GM12878 (cell line): ENCODE measurements around the gene ATXN1. TPM values are rescaled to one million over a fixed set of nuclear protein-coding genes. Genes with fewer than 3 reads are reported as not detected.

Experiments
- ATAC-seq: fragments of 200-7000 bp; cut with Tn5 transposase; 3 replicates; pipeline ENCODE4 v1.9.1; 2020; ENCODE audit warnings: mild to moderate bottlenecking, moderate library complexity
- BruUV-seq: library from RNA; stranded (reverse); fragments of 400-500 nt; replicated peaks from 2 replicates; lab custom pipeline; 2021; lab: Mats Ljungman, UMichigan
- CTCF ChIA-PET: fragments of 300-600 bp; sonication (Branson Sonifier 250); formaldehyde crosslinking; extraction: SDS; loops from one replicate; lab custom pipeline; 2021; ENCODE audit warnings: inconsistent platforms; lab: Yijun Ruan, JAX
- POLR2A ChIA-PET: fragments of 350-600 bp; formaldehyde crosslinking; extraction: SDS; loops from one replicate; lab custom pipeline; 2021; ENCODE audit warnings: inconsistent platforms; lab: Charles Lee
- RAD21 ChIA-PET: fragments of 300-600 bp; sonication (Branson Sonifier 250); formaldehyde crosslinking; loops from one replicate; lab custom pipeline; 2023; ENCODE audit warnings: antibody characterized with exemption; ENCODE audit not compliant: unreplicated experiment; lab: Charles Lee
- SMC1A ChIA-PET: fragments of 300-600 bp; sonication (Branson Sonifier 250); formaldehyde crosslinking; loops from one replicate; lab custom pipeline; 2023; ENCODE audit not compliant: unreplicated experiment, uncharacterized antibody; lab: Charles Lee
- DNase-seq: peaks from one replicate; pipeline ENCODE4 v3.0.0-alpha.2; 2011; ENCODE audit warnings: low read depth, low spot score
- FAIRE-seq: peaks from 3 replicates; lab custom pipeline; 2011; peaks lifted over from hg19 to GRCh38; lab: Jason Lieb, UNC
- H2AFZ ChIP-seq: 2 replicates; pipeline ENCODE4 v1.6.0; 2011; ENCODE audit warnings: low read depth, low read length, control low read depth; ENCODE audit not compliant: control insufficient read depth
- H3K27ac ChIP-seq: 2 replicates; pipeline ENCODE4 v1.5.1; 2011; ENCODE audit warnings: control low read depth; ENCODE audit not compliant: control insufficient read depth, insufficient read depth
- H3K27me3 ChIP-seq, 2 experiments: replicated peaks in 1 of 2; 2 replicates each; pipeline versions ENCODE4 v1.6.0 to v1.6.1; 2011; ENCODE audit warnings: low read length in 1 of 2; ENCODE audit not compliant: control insufficient read depth in 2 of 2, insufficient read depth in 2 of 2
- H3K36me3 ChIP-seq, 2 experiments: 2 replicates each; pipeline ENCODE4 v1.5.1; 2011; ENCODE audit warnings: low read length in 1 of 2; ENCODE audit not compliant: control insufficient read depth in 2 of 2, insufficient read depth in 2 of 2
- H3K4me1 ChIP-seq: 2 replicates; pipeline ENCODE4 v1.6.1; 2011; ENCODE audit warnings: mild to moderate bottlenecking, low read length, moderate library complexity, mixed read lengths; ENCODE audit not compliant: control insufficient read depth, insufficient read depth
- H3K4me2 ChIP-seq: 2 replicates; pipeline ENCODE4 v1.6.0; 2011; ENCODE audit warnings: control low read depth; ENCODE audit not compliant: control insufficient read depth, insufficient read depth
- H3K4me3 ChIP-seq: fragments of 200-600 bp; sonication (generic); 2 replicates; pipeline ENCODE4 v1.5.1; 2016
- H3K79me2 ChIP-seq: 2 replicates; pipeline ENCODE4 v1.6.0; 2011; ENCODE audit warnings: low read length; ENCODE audit not compliant: control insufficient read depth, insufficient read depth
- H3K9ac ChIP-seq: 2 replicates; pipeline ENCODE4 v1.8.0; 2011; ENCODE audit warnings: low read length, control low read depth, mixed read lengths; ENCODE audit not compliant: control insufficient read depth, insufficient read depth
- H3K9me3 ChIP-seq: replicated peaks from 3 replicates; pipeline ENCODE4 v1.5.1; 2011; ENCODE audit warnings: mild to moderate bottlenecking, low read length; ENCODE audit not compliant: control insufficient read depth, insufficient read depth
- H4K20me1 ChIP-seq: 2 replicates; pipeline ENCODE4 v1.6.0; 2011; ENCODE audit not compliant: control insufficient read depth, insufficient read depth
- CHD2 ChIP-seq: IDR thresholded peaks from 2 replicates; pipeline ENCODE4 v1.6.1; 2011; ENCODE audit warnings: low read depth, low read length, improper control_type of control experiment, borderline replicate concordance
- CREB1 ChIP-seq: IDR thresholded peaks from 2 replicates; pipeline ENCODE4 v1.6.1; 2012; ENCODE audit warnings: low read depth, mild to moderate bottlenecking, inconsistent platforms
- DPF2 ChIP-seq: fragments of 450-650 bp; IDR thresholded peaks from 2 replicates; pipeline ENCODE4 v1.6.1; 2017; ENCODE audit warnings: mild to moderate bottlenecking
- FOXK2 ChIP-seq: fragments of 450-650 bp; IDR thresholded peaks from 2 replicates; pipeline ENCODE4 v1.6.1; 2017; ENCODE audit warnings: mild to moderate bottlenecking, moderate library complexity
- IKZF1 ChIP-seq: fragments of 450-650 bp; conservative IDR thresholded peaks from 2 replicates; pipeline ENCODE4 v1.6.1; 2017; ENCODE audit warnings: antibody characterized with exemption, mild to moderate bottlenecking
- IRF4 ChIP-seq: IDR thresholded peaks from 2 replicates; pipeline ENCODE4 v1.6.1; 2011; ENCODE audit warnings: low read depth, low read length
- JUNB ChIP-seq: IDR thresholded peaks from 2 replicates; pipeline ENCODE4 v1.6.1; 2016; ENCODE audit warnings: antibody characterized with exemption, mild to moderate bottlenecking
- KAT2A ChIP-seq: conservative IDR thresholded peaks from 2 replicates; pipeline ENCODE4 v1.6.1; 2011; ENCODE audit warnings: low read depth, low read length; ENCODE audit not compliant: control insufficient read depth
- MEF2B ChIP-seq: fragments of 450-650 bp; IDR thresholded peaks from 2 replicates; pipeline ENCODE4 v1.6.1; 2018; ENCODE audit warnings: mild to moderate bottlenecking, moderate library complexity; ENCODE audit not compliant: partially characterized antibody, poor library complexity, severe bottlenecking
- MYB ChIP-seq: fragments of 150-350 bp; IDR thresholded peaks from 2 replicates; pipeline ENCODE4 v1.6.1; 2014; ENCODE audit warnings: mild to moderate bottlenecking, low read depth, low read length, borderline replicate concordance
- NFXL1 ChIP-seq: fragments of 450-650 bp; IDR thresholded peaks from 2 replicates; pipeline ENCODE4 v1.6.1; 2017; ENCODE audit warnings: antibody characterized with exemption, mild to moderate bottlenecking, borderline replicate concordance
- RAD21 ChIP-seq: IDR thresholded peaks from 2 replicates; pipeline ENCODE4 v1.6.1; 2011; ENCODE audit warnings: mild to moderate bottlenecking, low read depth, low read length, moderate library complexity; ENCODE audit not compliant: insufficient read depth
- RB1 ChIP-seq: fragments of 450-650 bp; formaldehyde crosslinking; IDR thresholded peaks from 2 replicates; pipeline ENCODE4 v1.6.1; 2017; ENCODE audit warnings: mild to moderate bottlenecking, borderline replicate concordance
- SMC3 ChIP-seq: IDR thresholded peaks from 2 replicates; pipeline ENCODE4 v1.6.1; 2011; ENCODE audit warnings: low read length, improper control_type of control experiment, borderline replicate concordance
- SRF ChIP-seq, 2 experiments: IDR thresholded peaks; 2 replicates each; pipeline ENCODE4 v1.6.1; 2011; ENCODE audit warnings: low read depth in 2 of 2, low read length in 2 of 2, mild to moderate bottlenecking in 1 of 2, moderate library complexity in 1 of 2
- USF1 ChIP-seq: IDR thresholded peaks from 2 replicates; pipeline ENCODE4 v1.6.1; 2011; ENCODE audit warnings: borderline replicate concordance, low read depth, mild to moderate bottlenecking, moderate library complexity, mixed read lengths, low read length; ENCODE audit not compliant: insufficient read depth; ENCODE audit errors: extremely low read length
- ZNF24 ChIP-seq: fragments of 450-650 bp; IDR thresholded peaks from 2 replicates; pipeline ENCODE4 v1.6.1; 2017; ENCODE audit warnings: antibody characterized with exemption, mild to moderate bottlenecking
- ZNF687 ChIP-seq: fragments of 450-650 bp; IDR thresholded peaks from 2 replicates; pipeline ENCODE4 v1.6.1; 2017; ENCODE audit warnings: mild to moderate bottlenecking, moderate library complexity
- ZSCAN29 ChIP-seq: fragments of 450-650 bp; IDR thresholded peaks from 2 replicates; pipeline ENCODE4 v1.6.1; 2017; ENCODE audit warnings: mild to moderate bottlenecking, moderate library complexity
- WGBS: methylation state at CpG from one replicate; pipeline ENCODE4 v1.1.6; 2016; ENCODE audit warnings: low lambda C conversion rate; ENCODE audit not compliant: insufficient replicate concordance, insufficient coverage; ENCODE audit errors: missing lambda C conversion rate; 5-methylcytosine and 5-hydroxymethylcytosine counted together
- in situ Hi-C: fragments of 300-500 bp; cut with MboI; formaldehyde crosslinking; loops from 9 replicates; pipeline ENCODE4 v1.14.3; 2018; ENCODE audit warnings: mixed read lengths
- intact Hi-C: fragments of 100-400 bp; cut with micrococcal nuclease; formaldehyde crosslinking; loops from one replicate; pipeline ENCODE4 v1.14.2; 2022; ENCODE audit not compliant: unreplicated experiment
- polyA plus RNA-seq, 11 experiments: library from polyadenylated mRNA; depleted of rRNA in 4 of 11; unstranded in 6 of 11; stranded (reverse) in 5 of 11; fragments of >200 nt; fragmentation: Nextera tagmentation in 4 of 11; fragmentation: Illumina TruSeq in 1 of 11; extraction: Ambion mirVana in 4 of 11; extraction: Trizol in 1 of 11; gene quantifications; 1 replicate in 1 of 11; 2 replicates in 10 of 11; pipeline versions ENCODE4 v1.2.1 to v1.2.3, GENCODE V29; 2011 to 2016; ENCODE audit warnings: inconsistent platforms in 2 of 11, missing spikeins in 2 of 11, low read depth in 1 of 11
- total RNA-seq, 4 experiments: library from RNA; depleted of rRNA in 3 of 4; stranded (reverse); fragments of >200 nt in 3 of 4; fragmentation: Illumina TruSeq in 1 of 4; extraction: Trizol in 1 of 4; gene quantifications; 2 replicates each; pipeline versions ENCODE4 v1.2.1 to v1.2.3, GENCODE V29; 2013 to 2021

ATXN1 gene
- total and polyA plus RNA-seq, 10 of the 15 experiments (the other 5 are each of a cell fraction or from before 2014, with no cell fraction given), result 12.2 to 51.2 (median 20.5) TPM

GRCh38 chr6:16305788-16306187 is 455.5 kb downstream of the ATXN1 start:
- no peak for DNase-seq
- intact Hi-C loops, result loop anchor here (10.0 kb wide), 1 partner anchor 459 kb away; the partner anchor contains the start of gene ATXN1
- Histone ChIP-seq H3K4me2 (peak overlapping the region; percentile 88), H3K27ac (peak overlapping the region; percentile 74), H3K79me2 (no peaks in the 10 kb centered on the region), H3K9ac (peak overlapping the region; percentile 51), H2AFZ (peak overlapping the region; percentile 38; the same call in 1 of the 2 replicates), H3K27me3 (no peaks in the 10 kb centered on the region), H3K4me3 (peak overlapping the region; percentile 53; the same call in 1 of the 2 replicates), H4K20me1 (no peaks in the 10 kb centered on the region), H3K4me1 (peaks cover 32% of the 10 kb centered on the region), H3K9me3 (no peaks in the 10 kb centered on the region), H3K36me3 (peaks cover 0 to 12% of the 10 kb centered on the region in 2 experiments; a peak in 2 of 4 replicates)
- no TSS peak for BruUV-seq
- ChIA-PET CTCF (interaction anchor here (0.6 to 1.7 kb wide), 5 partner anchors 12 to 465 kb away, joined by 3 to 8 read pairs (median 4); no protein-coding TSS in a partner anchor), RAD21 (interaction anchor here (0.7 to 1.3 kb wide), 4 partner anchors 14 to 407 kb away, joined by 3 to 4 read pairs (median 4); no protein-coding TSS in a partner anchor), POLR2A (interaction anchor here (0.5 kb wide), 1 partner anchor 513 kb away, joined by 5 read pairs; no protein-coding TSS in a partner anchor), SMC1A (interaction anchor here (0.7 to 1.7 kb wide), 4 partner anchors 22 to 457 kb away, joined by 3 to 4 read pairs (median 3); no protein-coding TSS in a partner anchor)
- FAIRE-seq, result no peak
- WGBS, result 3% methylated on average over 19 of the region's 19 CpGs
- in situ Hi-C loops, result no loop called here
- peak; percentile 53 for ATAC-seq
- TF ChIP-seq ZSCAN29, result no peak
- no peak for TF ChIP-seq RB1
- TF ChIP-seq IRF4, result no peak
- no peak for TF ChIP-seq FOXK2
- TF ChIP-seq USF1, result no peak
- TF ChIP-seq ZNF24, result no peak
- 0 out of 2 replicates have a peak, but pooled peaks have one; percentile 47 for TF ChIP-seq DPF2
- no peak for TF ChIP-seq SRF (IDR thresholded peaks at IDR 0.05; ENCODE audit: low read depth in 2 of 2, low read length in 2 of 2)
- TF ChIP-seq JUNB, result no peak
- no peak for TF ChIP-seq KAT2A
- TF ChIP-seq ZNF687, result no peak
- no peak for TF ChIP-seq CHD2
- TF ChIP-seq NFXL1, result no peak
- no peak for TF ChIP-seq RAD21
- no peak for TF ChIP-seq SMC3
- 0 out of 2 replicates have a peak, but pooled peaks have one; percentile 7 for TF ChIP-seq IKZF1
- peak; percentile 32 for TF ChIP-seq MEF2B
- no peak for TF ChIP-seq MYB
- no peak for TF ChIP-seq CREB1
